GM10248 (cell line): ENCODE measurements around the gene OLR1.

Experiments
- CTCF ChIA-PET: fragments of 300-600 bp; sonication (Branson Sonifier 250); formaldehyde crosslinking; extraction: SDS; loops from one replicate; lab custom pipeline; 2021; ENCODE audit warnings: antibody characterized with exemption; lab: Yijun Ruan, JAX
- POLR2A ChIA-PET: fragments of 350-650 bp; sonication (Branson Sonifier 250); formaldehyde crosslinking; extraction: SDS; loops from one replicate; lab custom pipeline; 2020; ENCODE audit warnings: antibody characterized with exemption; lab: Yijun Ruan, JAX
- DNase-seq: peaks from one replicate; pipeline ENCODE4 v3.0.0; 2012; ENCODE audit errors: extremely low spot score
- TF ChIP-seq, protein P1 (sequence below): IDR thresholded peaks from 2 replicates; pipeline ENCODE4 v1.5.1; 2012; ENCODE audit warnings: mild to moderate bottlenecking, low read depth; ENCODE audit errors: extremely low read depth, missing control alignments, control extremely low read depth

The OLR1 gene

DNA sequence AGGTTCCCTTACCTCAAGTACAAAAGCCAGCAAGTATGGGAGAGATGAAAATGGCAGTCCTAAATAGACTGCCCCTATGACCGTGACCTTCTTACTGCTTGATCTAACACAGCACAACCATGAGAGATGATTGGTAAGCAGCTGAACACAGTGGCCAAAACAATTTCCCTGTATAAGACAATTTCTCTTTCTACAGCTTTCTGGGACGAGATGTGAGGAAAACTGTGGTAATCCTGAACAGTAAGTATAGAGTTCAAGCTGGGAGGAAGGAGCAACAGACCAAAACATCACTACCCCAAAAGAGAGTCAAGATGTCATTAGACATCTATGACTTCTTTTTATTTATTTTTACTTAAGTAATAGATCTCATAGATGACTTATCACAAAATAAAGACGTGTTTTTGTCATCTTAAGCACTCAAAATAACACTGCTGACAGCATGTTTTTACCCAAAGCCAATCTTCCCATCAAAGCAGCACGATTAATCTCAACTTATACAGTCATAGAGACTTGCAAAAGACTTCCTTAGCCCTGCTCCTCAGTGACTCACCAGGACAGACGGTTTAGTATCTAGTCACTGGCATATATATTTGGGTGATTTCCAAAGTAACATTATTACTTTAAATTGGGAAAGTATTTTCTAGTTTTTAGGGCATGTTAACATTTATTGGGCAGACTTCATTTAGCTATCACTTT is 10.6 kb upstream of the OLR1 start:
- ChIA-PET POLR2A (no interaction called here), CTCF (interaction anchor here (1.8 to 2.1 kb wide), 2 partner anchors 28 to 30 kb away, joined by 4 to 6 read pairs; no protein-coding TSS in a partner anchor)
- TF ChIP-seq, protein P1, sequence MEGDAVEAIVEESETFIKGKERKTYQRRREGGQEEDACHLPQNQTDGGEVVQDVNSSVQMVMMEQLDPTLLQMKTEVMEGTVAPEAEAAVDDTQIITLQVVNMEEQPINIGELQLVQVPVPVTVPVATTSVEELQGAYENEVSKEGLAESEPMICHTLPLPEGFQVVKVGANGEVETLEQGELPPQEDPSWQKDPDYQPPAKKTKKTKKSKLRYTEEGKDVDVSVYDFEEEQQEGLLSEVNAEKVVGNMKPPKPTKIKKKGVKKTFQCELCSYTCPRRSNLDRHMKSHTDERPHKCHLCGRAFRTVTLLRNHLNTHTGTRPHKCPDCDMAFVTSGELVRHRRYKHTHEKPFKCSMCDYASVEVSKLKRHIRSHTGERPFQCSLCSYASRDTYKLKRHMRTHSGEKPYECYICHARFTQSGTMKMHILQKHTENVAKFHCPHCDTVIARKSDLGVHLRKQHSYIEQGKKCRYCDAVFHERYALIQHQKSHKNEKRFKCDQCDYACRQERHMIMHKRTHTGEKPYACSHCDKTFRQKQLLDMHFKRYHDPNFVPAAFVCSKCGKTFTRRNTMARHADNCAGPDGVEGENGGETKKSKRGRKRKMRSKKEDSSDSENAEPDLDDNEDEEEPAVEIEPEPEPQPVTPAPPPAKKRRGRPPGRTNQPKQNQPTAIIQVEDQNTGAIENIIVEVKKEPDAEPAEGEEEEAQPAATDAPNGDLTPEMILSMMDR: no peak

GRCh38 chr12:10179776-10180181 is 7.8 kb upstream of the OLR1 start:
- POLR2A ChIA-PET: no interaction called here
- DNase-seq: no peak
- CTCF ChIA-PET: no interaction called here
- TF ChIP-seq, protein P1: no peak

More for the DNA sequence above, 10.6 kb upstream of the OLR1 start:
- no peak for DNase-seq

DNA sequence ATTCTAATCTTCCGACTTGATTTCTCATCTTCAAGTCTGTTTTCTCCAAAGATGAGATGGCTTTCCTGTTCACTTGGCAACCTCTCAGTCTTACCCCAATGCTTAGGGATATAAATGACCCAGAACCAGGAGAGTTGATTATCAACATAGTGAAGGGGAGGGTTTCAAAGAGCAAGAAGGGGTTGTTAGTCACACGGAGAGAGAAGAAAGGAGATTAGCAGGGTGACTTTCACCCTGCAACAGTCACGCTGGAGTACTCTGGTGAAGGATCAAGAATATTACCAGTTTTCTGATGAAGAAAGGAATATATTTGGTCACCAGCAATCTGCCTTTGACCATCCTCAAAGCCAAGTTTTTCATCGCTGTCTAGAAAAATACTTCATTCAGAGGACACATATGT is 6.9 kb upstream of the OLR1 start, which contains the start of gene TMEM52B:
Gene TMEM52B, plus strand, starts transcription at position 212 of the 400 bp plus-strand sequence. CDS start 543 bp downstream, outside the sequence.
- CTCF ChIA-PET: no interaction called here
- POLR2A ChIA-PET: no interaction called here
- no peak for DNase-seq
- TF ChIP-seq, protein P1: no peak

- POLR2A ChIA-PET: no interaction called here
Observed at GRCh38 chr12:10175846-10176636, 4.1 kb upstream of the OLR1 start.

GRCh38 chr12:10174986-10175614 is 3.2 kb upstream of the OLR1 start:
- TF ChIP-seq, protein P1: no peak
- DNase-seq: no peak
- CTCF ChIA-PET: interaction anchor here (1.3 to 1.5 kb wide), 3 partner anchors 21 to 485 kb away, joined by 3 to 4 read pairs (median 4); no protein-coding TSS in a partner anchor
- POLR2A ChIA-PET: no interaction called here

More at GRCh38 chr12:10175846-10176636, 4.1 kb upstream of the OLR1 start:
- DNase-seq: no peak
- TF ChIP-seq, protein P1: no peak
- CTCF ChIA-PET: interaction anchor here (1.1 to 1.5 kb wide), 3 partner anchors 14 to 484 kb away, joined by 3 to 4 read pairs (median 4); no protein-coding TSS in a partner anchor

DNA sequence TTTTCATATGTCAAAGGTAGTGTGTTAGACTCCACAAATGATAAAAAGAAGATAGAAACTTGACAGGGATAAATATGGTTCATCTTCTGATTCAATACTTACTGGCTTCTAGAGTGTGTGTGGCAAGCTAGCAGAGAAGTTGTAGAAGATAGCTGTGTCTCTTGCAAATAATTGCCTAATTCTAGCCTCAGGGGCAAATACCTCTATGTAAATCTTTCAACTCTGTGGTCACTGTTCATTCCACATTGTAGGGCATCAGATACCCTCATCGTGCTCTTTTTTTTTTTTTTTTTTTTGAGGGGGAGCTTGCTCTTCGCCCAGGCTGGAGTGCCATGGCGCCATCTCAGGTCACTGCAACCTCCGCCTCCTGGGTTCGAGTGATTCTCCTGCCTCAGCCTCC is 1.7 kb downstream of the OLR1 start:
- ChIA-PET CTCF (interaction anchor here (1.8 kb wide), 1 partner anchor 17 kb away, joined by 9 read pairs; no protein-coding TSS in a partner anchor), POLR2A (interaction anchor here (0.5 kb wide), 1 partner anchor 280 kb away, joined by 3 read pairs; no protein-coding TSS in a partner anchor)
- DNase-seq: no peak
- TF ChIP-seq, protein P1: no peak
